HCEC 1CT (cell line): ENCODE results near the gene SPZ1.
A peak's percentile ranks its signal among the peaks of the same experiment; 100 is the strongest.
"Not testable (repeated sequence)": the region's sequence is repeated elsewhere in the genome, so short reads cannot be mapped to it uniquely, and the experiment has no call there.

Experiments
- DNase-seq: peaks from one replicate; pipeline ENCODE4 v3.0.0-alpha.2; 2017

SPZ1 gene

DNA sequence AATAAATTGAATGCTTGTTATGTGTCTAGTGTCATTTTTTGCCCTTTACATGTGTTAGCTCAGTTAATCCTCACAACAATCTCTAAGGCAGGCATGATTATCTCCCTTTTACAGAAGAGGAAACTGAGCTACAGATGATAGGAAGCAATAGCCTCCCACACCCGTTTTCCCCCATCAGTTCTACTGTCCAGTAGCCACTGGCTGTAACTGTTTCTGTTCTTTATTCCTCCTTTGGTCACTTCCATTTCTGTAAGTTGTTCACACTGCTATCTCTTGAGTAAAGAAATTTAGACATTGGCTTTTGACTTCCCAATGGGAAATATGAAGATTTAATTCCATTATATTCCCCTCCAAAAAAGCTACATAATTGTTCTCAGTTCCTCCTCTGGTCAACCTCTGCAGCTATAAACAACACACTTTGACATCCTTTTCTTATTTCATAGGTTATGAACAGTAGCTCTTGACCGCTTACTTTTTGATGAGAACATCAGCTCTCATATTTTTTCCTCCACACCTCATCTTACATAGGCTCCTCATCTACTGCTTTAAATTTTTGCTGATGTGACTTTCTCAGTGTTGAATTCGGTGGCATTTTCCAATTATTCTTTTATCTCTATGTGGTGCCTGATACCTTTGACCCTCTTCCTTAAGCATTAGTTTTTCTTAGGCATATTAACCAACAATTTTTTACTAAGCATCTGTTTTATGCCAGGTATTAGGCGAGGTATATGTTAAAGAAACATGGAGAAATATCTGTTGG lies 21.4 kb downstream of the SPZ1 start:
- no peak for DNase-seq

- DNase-seq = no peak
These were observed 23.3 kb downstream of the SPZ1 start for GRCh38 chr5:80343067-80343466.

DNA sequence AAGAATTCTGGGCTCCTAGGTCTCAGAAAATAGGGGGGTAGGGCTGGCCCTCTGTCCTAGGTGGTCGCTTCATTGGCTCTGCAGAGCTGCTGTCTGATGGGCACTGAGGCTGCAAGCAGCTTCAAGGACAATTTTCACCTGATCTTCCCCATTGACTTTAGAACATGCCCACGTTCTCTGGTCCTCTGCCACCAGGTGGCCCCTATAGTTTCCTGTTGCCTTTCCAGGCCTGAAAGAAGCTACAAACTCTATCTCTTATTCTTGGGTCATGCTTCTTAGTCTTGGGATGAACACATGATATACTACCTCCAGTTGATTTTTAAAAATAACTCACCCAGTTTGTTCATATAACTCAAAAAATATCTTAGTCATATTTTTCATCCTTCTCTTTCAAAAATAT lies 26.3 kb downstream of the SPZ1 start:
- DNase-seq = peak; percentile 15

GRCh38 chr5:80348171-80348570 lies 28.4 kb downstream of the SPZ1 start:
- DNase-seq = no peak

DNA sequence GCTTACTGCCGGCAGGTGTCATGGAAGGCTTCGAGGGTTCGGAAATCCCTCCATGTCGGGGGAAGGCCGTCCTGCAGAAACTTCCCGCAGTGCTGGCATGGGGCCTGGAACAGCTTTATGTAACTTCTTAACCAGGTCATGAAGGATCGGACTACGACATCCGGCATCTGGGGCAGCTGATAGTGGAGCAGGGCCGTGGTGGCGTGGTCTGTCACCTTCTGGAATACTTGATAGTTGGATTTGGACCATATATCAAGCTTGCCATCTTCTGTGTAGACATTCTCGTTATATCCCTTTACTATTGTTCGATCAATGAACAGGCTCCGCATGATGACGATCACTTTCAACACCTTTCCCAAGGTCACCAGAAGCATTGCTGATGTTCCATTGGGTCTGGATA lies 31.2 kb downstream of the SPZ1 start:
- DNase-seq = not testable (repeated sequence)

DNA sequence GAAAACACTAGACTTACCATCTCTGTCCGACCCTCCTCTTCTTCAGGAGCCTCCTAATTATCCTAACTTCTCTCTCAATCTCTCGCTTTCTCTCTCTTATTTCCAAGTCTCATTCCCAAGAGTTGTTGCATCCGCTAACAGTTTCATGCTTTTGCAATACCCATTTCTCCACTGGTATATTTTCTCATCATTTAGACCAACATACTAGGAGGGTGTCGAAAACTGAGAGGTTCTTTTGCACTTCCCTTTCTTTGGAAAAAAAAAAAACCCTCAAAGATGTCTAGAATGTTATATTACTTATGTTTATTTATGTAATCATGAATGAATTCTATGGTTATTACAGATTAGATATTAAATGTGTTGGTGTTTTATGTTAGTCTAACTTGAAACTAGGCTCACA lies 35.9 kb downstream of the SPZ1 start:
- DNase-seq = no peak

DNA sequence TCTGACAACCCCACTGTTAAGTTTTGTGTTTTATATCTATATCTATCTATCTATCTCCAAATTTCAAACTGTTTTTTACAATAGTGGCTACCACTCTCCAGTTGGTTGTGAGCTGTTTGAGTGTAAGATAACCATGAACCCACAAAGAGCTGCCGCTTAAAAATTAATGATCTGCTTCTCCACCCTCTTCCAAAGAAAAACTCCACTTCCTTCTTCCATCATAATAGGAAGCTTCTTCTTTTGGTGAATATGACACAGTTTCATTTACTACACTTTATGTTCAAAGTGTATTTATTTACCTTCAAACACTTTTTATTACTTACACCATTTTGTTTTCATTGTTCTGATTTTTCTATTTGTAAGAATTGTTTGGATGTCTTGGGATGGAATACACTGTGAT lies 37.9 kb downstream of the SPZ1 start:
- DNase-seq = no peak

DNA sequence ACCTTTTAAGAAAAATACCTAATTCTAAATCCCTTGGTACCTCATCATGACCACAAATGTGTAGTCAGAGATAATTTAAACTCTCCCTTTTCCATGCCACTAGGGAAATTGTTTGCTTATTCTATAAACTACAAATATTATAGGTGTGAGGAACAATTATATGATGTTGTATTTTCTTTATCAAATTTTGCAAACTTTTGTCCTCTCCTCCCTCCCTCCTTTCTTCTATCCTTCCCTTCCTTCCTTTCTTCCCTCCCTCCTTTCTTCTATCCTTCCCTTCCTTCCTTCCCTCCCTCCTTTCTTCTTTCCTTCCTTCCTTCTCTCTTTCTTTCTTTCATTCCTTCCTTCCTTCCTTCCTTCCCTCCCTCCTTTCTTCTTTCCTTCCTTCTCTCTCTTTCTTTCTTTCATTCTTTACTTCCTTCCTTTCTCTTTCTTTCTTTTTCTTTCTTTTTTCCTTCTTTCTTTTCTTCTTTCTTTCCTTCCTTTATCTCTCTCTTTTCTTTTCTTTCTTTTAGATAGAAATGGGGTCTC lies 41.2 kb downstream of the SPZ1 start:
- DNase-seq = no peak

DNA sequence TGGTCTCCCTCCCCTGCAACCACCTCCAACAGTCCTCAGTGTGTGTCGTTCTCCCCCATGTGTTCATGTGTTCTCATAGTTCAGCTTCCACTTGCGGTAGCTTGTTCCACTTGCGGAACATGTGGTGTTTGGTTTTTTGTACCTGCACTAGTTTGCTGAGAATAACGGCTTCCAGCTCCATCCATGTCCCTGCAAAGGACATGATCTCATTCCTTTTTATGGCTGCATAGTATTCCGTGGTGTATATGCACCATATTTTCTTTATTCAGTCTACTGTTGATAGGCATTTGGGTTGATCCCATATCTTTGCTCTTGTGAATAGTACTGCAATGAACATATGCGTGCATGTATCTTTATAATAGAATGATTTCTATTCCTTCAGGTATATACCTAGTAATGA lies 45.1 kb downstream of the SPZ1 start:
- no peak for DNase-seq

DNA sequence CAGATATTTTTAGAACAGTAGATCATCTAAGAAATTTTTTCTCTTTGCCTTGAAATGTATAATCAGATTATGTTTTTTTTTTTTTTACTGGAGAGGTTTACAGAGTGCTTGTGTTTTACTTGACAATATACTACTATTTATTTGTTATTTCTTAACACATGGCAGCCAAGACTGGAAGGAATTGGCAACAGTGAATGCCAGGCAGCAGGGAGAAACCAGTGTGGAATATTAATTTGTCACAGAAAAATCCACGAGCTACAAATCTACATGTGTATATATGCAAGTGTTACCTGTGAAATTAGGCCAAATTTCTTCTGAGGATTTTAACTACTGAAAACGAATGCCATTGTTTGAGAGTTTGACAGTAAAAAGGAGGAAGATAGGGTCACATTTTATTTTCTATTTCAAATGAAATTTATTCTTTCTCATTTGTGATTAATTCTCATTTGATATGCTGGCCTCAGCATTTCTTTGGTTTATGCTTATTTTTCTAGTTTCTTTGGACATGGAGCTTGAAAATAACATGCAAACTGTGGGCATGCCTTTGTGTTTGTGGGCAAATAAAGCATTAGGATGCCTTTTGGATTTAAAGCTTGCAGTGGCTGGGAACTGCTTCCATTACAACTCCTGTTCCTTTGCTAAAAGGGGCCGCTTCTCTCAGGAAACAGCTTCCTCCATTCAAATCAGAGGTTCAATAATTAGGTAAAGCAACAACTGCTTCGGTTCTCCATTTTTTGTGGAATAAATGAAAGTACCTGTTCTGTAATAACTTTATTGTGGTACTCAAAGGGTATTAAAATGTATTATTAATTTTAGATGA lies 49.1 kb downstream of the SPZ1 start:
- DNase-seq = no peak

DNA sequence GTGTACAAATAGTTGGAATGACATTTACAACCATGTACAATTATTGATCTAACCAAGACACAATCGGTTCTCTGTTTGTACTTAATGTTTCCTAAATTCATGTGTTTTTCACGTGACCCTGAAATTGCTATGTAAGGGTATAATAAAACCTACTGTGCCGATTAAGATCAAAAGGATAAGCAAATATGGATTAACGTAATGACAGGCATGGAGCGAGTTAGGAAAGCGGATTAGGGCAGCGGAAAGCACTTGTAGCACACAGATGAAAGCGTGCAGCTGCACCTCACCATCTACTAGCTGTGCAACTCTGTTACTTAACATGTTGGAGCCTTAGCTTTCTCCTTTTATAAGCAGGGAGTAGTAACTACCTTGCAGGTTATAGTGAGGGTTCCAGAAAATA lies 49.7 kb downstream of the SPZ1 start:
- DNase-seq = no peak

- DNase-seq = no peak
These were observed 50.6 kb downstream of the SPZ1 start for GRCh38 chr5:80370390-80370789.
